CD14-positive monocyte (primary cell): Measurements from ENCODE around the gene ULK3. TPM values are rescaled to one million over a fixed set of nuclear protein-coding genes. Genes with fewer than 3 reads are reported as not detected.

Source experiments
- DNase-seq, 3 donors: peaks; one replicate each; pipeline ENCODE4 v3.0.0-alpha.2; 2011 to 2022
- H2AFZ ChIP-seq: 2 replicates; pipeline ENCODE4 v1.6.0; 2012; ENCODE audit warnings: mild to moderate bottlenecking, low read depth, low read length, inconsistent platforms; ENCODE audit not compliant: insufficient read depth, poor library complexity, severe bottlenecking
- H3K27ac ChIP-seq, 2 donors: 1 replicate in 1 of 2; 2 replicates in 1 of 2; pipeline ENCODE4 v1.5.1; 2012 to 2013; ENCODE audit warnings: low read length in 2 of 2, control low read depth in 1 of 2, inconsistent platforms in 1 of 2, low read depth in 1 of 2, mild to moderate bottlenecking in 1 of 2
- H3K27me3 ChIP-seq, 2 donors: one replicate each; pipeline versions ENCODE4 v1.6.0 to v1.6.1; 2011 to 2013; ENCODE audit warnings: low read length in 2 of 2; ENCODE audit not compliant: control insufficient read depth in 2 of 2, insufficient read depth in 2 of 2
- H3K36me3 ChIP-seq, 2 donors: replicated peaks in 1 of 2; 1 replicate in 1 of 2; 2 replicates in 1 of 2; pipeline versions ENCODE4 v1.5.1 to v1.6.1; 2012 to 2013; ENCODE audit warnings: low read length in 2 of 2, control low read depth in 1 of 2, inconsistent platforms in 1 of 2, mild to moderate bottlenecking in 1 of 2; ENCODE audit not compliant: insufficient read depth in 2 of 2, control insufficient read depth in 1 of 2
- H3K4me1 ChIP-seq, 2 donors: 1 replicate in 1 of 2; 2 replicates in 1 of 2; pipeline versions ENCODE4 v1.5.1 to v1.6.1; 2012 to 2013; ENCODE audit warnings: low read length in 2 of 2, control low read depth in 1 of 2, inconsistent platforms in 1 of 2, mild to moderate bottlenecking in 1 of 2, moderate library complexity in 1 of 2; ENCODE audit not compliant: insufficient read depth in 2 of 2, control insufficient read depth in 1 of 2
- H3K4me2 ChIP-seq: replicated peaks from 2 replicates; pipeline ENCODE3; 2012; ENCODE audit warnings: low read length, moderate library complexity, mild to moderate bottlenecking; ENCODE audit not compliant: poor library complexity, severe bottlenecking; ENCODE audit errors: extremely low read depth
- H3K4me3 ChIP-seq, 3 experiments: fragments of 200-600 bp in 1 of 3; sonication (generic) in 1 of 3; replicated peaks in 1 of 3; 1 replicate in 2 of 3; 2 replicates in 1 of 3; pipeline ENCODE4 v1.5.1; 2011 to 2013; ENCODE audit warnings: low read length in 3 of 3, mild to moderate bottlenecking in 3 of 3, control low read depth in 2 of 3, low read depth in 2 of 3, inconsistent platforms in 1 of 3, moderate library complexity in 1 of 3
- H3K79me2 ChIP-seq: 2 replicates; pipeline ENCODE4 v1.6.0; 2012; ENCODE audit warnings: mild to moderate bottlenecking, control low read depth, inconsistent platforms, low read length, moderate library complexity; ENCODE audit not compliant: insufficient read depth
- H3K9ac ChIP-seq: 2 replicates; pipeline ENCODE4 v1.6.0; 2017; ENCODE audit warnings: low read length, mild to moderate bottlenecking; ENCODE audit not compliant: insufficient read depth, poor library complexity, severe bottlenecking
- H3K9me3 ChIP-seq, 2 donors: replicated peaks in 1 of 2; 1 replicate in 1 of 2; 2 replicates in 1 of 2; pipeline versions ENCODE4 v1.5.1 to v1.6.1; 2012 to 2013; ENCODE audit warnings: low read length in 2 of 2, control low read depth in 1 of 2; ENCODE audit not compliant: control insufficient read depth in 1 of 2, insufficient read depth in 1 of 2
- H4K20me1 ChIP-seq: 2 replicates; pipeline ENCODE4 v1.6.0; 2012; ENCODE audit warnings: mild to moderate bottlenecking, low read length, control low read depth, moderate library complexity; ENCODE audit not compliant: insufficient read depth
- H3K27ac Mint-ChIP-seq, 7 donors: one replicate each; pipeline ENCODE4 v1.8.0; 2020; ENCODE audit warnings: mild to moderate bottlenecking in 7 of 7, mixed read lengths in 7 of 7, moderate library complexity in 6 of 7, inconsistent platforms in 2 of 7
- H3K27me3 Mint-ChIP-seq, 3 donors: one replicate each; pipeline ENCODE4 v1.8.0; 2021 to 2022; ENCODE audit warnings: low read depth in 3 of 3, mild to moderate bottlenecking in 3 of 3, mixed read lengths in 3 of 3, moderate library complexity in 3 of 3, inconsistent platforms in 1 of 3
- H3K36me3 Mint-ChIP-seq, 2 donors: one replicate each; pipeline ENCODE4 v1.8.0; 2020; ENCODE audit warnings: mixed read lengths in 2 of 2, inconsistent platforms in 1 of 2, mild to moderate bottlenecking in 1 of 2
- H3K4me1 Mint-ChIP-seq: one replicate; pipeline ENCODE4 v1.8.0; 2020; ENCODE audit warnings: mild to moderate bottlenecking, mixed read lengths
- H3K4me3 Mint-ChIP-seq, 2 donors: one replicate each; pipeline ENCODE4 v1.8.0; 2020; ENCODE audit warnings: mild to moderate bottlenecking in 2 of 2, mixed read lengths in 2 of 2, moderate library complexity in 1 of 2
- H3K9me3 Mint-ChIP-seq, 7 donors: one replicate each; pipeline ENCODE4 v1.8.0; 2020 to 2022; ENCODE audit warnings: mixed read lengths in 7 of 7, mild to moderate bottlenecking in 6 of 7, moderate library complexity in 6 of 7, inconsistent platforms in 2 of 7
- WGBS: methylation state at CpG from one replicate; pipeline ENCODE4 v1.1.5; 2013; ENCODE audit warnings: missing lambda C conversion rate; ENCODE audit not compliant: insufficient coverage; 5-methylcytosine and 5-hydroxymethylcytosine counted together
- intact Hi-C, 2 donors: fragments of 100-400 bp; cut with micrococcal nuclease; formaldehyde crosslinking; loops; one replicate each; pipeline versions ENCODE4 v1.15.0 to v1.15.1; 2023
- polyA plus RNA-seq, 3 donors: library from polyadenylated mRNA; depleted of rRNA in 1 of 3; unstranded in 2 of 3; stranded (reverse) in 1 of 3; fragments of 300-500 nt in 2 of 3; fragments of >200 nt in 1 of 3; fragmentation: Illumina TruSeq in 2 of 3; gene quantifications; 1 replicate in 2 of 3; 2 replicates in 1 of 3; pipeline ENCODE4 v1.2.3, GENCODE V29; 2012 to 2021
- TF ChIP-seq, protein P1 (sequence below): fragments of 200-600 bp; IDR thresholded peaks from one replicate; pipeline ENCODE4 v1.8.0; 2022; ENCODE audit warnings: antibody characterized with exemption, mild to moderate bottlenecking

Gene ULK3
- polyA plus RNA-seq, 3 donors: 9.4 to 58.7 (median 16.0) TPM

DNA sequence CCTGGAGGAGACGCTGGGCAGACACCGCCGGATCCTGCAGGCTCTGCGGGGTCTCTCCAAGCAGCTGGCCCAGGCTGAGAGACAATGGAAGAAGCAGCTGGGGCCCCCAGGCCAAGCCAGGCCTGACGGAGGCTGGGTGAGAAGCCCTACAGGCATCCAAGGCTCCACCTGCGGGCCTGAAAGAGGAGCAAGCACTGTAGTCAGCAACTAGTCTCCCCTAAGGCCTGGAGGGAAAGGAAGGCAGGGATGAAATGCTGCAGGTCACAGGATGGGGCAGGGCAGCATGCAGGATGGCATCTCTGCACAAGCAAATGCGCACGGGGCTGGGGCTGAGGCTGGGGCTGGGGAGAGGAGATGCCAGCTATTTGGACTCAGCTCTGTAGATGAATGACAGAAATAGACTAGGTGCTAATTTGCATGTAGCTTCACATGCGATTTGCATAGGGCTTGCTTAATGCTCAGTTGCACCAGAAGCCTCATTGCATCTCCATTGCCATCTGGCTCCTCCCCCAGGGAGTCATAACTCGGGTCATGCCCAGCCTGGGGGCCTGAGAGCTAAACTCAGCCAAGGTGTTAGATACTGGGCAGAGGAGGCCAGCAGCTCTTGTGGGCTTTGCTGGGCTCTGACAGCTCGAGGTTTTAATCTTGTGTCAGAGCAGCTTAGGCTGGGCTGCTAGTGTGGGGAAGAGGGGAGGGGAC, 21.7 kb downstream of the ULK3 start:
- Histone ChIP-seq H3K27me3 (peaks cover 0 to 8% of the 10 kb centered on the region in 2 donors), H2AFZ (no peak overlapping the region), H3K27ac (no peak overlapping the region), H3K4me1 (peaks cover 5 to 22% of the 10 kb centered on the region in 2 donors), H3K79me2 (no peaks in the 10 kb centered on the region), H3K4me3 (no peak overlapping the region), H3K36me3 (no peaks in the 10 kb centered on the region), H3K9ac (no peak overlapping the region), H3K4me2 (no peak overlapping the region), H3K9me3 (no peaks in the 10 kb centered on the region), H4K20me1 (no peaks in the 10 kb centered on the region)
- peak overlapping the region in 2 of 7 donors; percentile 54 to 75 for H3K27ac Mint-ChIP-seq
- peaks cover 7 to 22% (median 21%) of the 10 kb centered on the region in 3 donors for H3K27me3 Mint-ChIP-seq
- WGBS: 94% methylated on average over 6 of the region's 11 CpGs
- H3K4me1 Mint-ChIP-seq: peaks cover 17% of the 10 kb centered on the region
- no peaks in the 10 kb centered on the region for H3K9me3 Mint-ChIP-seq
- DNase-seq: peak; percentile 57 to 76 (median 63)
- no peaks in the 10 kb centered on the region for H3K36me3 Mint-ChIP-seq
- intact Hi-C loops: no loop called here
- TF ChIP-seq, protein P1, sequence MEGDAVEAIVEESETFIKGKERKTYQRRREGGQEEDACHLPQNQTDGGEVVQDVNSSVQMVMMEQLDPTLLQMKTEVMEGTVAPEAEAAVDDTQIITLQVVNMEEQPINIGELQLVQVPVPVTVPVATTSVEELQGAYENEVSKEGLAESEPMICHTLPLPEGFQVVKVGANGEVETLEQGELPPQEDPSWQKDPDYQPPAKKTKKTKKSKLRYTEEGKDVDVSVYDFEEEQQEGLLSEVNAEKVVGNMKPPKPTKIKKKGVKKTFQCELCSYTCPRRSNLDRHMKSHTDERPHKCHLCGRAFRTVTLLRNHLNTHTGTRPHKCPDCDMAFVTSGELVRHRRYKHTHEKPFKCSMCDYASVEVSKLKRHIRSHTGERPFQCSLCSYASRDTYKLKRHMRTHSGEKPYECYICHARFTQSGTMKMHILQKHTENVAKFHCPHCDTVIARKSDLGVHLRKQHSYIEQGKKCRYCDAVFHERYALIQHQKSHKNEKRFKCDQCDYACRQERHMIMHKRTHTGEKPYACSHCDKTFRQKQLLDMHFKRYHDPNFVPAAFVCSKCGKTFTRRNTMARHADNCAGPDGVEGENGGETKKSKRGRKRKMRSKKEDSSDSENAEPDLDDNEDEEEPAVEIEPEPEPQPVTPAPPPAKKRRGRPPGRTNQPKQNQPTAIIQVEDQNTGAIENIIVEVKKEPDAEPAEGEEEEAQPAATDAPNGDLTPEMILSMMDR: no peak
- H3K4me3 Mint-ChIP-seq: no peak overlapping the region

DNA sequence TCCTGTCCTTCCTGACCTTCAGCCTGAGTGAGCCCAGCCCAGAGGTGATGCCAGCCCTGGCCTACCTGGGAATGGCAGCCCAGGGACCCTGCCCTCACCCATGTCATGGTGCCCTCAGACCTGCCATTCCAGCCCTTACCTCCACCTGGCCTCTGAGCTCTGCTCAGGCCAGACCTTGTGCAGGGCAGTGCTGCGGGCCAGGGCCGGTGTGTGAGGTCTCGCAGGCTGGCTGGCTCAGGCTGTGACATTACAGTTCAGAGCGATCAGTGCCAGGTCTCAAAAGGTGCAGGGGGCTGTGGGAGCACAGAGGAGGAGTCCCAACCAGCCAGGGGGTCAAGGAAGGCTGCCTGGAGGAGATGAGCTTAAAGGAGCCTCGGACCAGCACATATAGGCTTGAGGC, 22.9 kb downstream of the ULK3 start:
- Mint-ChIP-seq H3K4me3 (no peak overlapping the region), H3K4me1 (peaks cover 24% of the 10 kb centered on the region), H3K27ac (peak overlapping the region in 4 of 7 donors; percentile 20 to 74 (median 42)), H3K27me3 (peaks cover 7 to 14% (median 10%) of the 10 kb centered on the region in 3 donors), H3K36me3 (no peaks in the 10 kb centered on the region), H3K9me3 (peaks cover 0 to 3% (median 0%) of the 10 kb centered on the region in 7 donors)
- DNase-seq: no peak
- H3K27me3 ChIP-seq: no peaks in the 10 kb centered on the region
- 94% methylated on average over 5 of the region's 5 CpGs for WGBS
- TF ChIP-seq, protein P1: no peak
- H3K9me3 ChIP-seq: no peaks in the 10 kb centered on the region
- intact Hi-C loops: no loop called here
- H3K36me3 ChIP-seq: no peaks in the 10 kb centered on the region
- H2AFZ ChIP-seq: no peak overlapping the region
- peaks cover 5 to 22% of the 10 kb centered on the region in 2 donors for H3K4me1 ChIP-seq
- H3K79me2 ChIP-seq: no peaks in the 10 kb centered on the region
- no peak overlapping the region for H3K4me2 ChIP-seq
- no peaks in the 10 kb centered on the region for H4K20me1 ChIP-seq
- H3K9ac ChIP-seq: no peak overlapping the region
- H3K27ac ChIP-seq: no peak overlapping the region
- no peak overlapping the region for H3K4me3 ChIP-seq
